ENCODE measurements around the gene CSGALNACT2.

GRCh38 chr10:43187213-43187612 lies 49.0 kb downstream of the CSGALNACT2 start:
- TF ChIP-seq FOXM1 (IDR thresholded peaks at IDR 0.05; ENCODE audit: borderline replicate concordance, low read depth) (no peak), USF1 (IDR thresholded peaks at IDR 0.05) (no peak), EP300 (IDR thresholded peaks at IDR 0.05; ENCODE audit: borderline replicate concordance) (no peak), MAX (IDR thresholded peaks at IDR 0.05) (no peak), CREB1 (IDR thresholded peaks at IDR 0.05; ENCODE audit: low read depth) (no peak), TAF1 (IDR thresholded peaks at IDR 0.05; ENCODE audit: low read depth) (no peak), REST (IDR thresholded peaks at IDR 0.05; ENCODE audit: low read depth) (no peak), TEAD4 (IDR thresholded peaks at IDR 0.05) (no peak), CEBPB (IDR thresholded peaks at IDR 0.05) (no peak), EGR1 (IDR thresholded peaks at IDR 0.05) (no peak)
